Measurements from ENCODE around the gene ITGB7. TPM values are rescaled to one million over a fixed set of nuclear protein-coding genes. Genes with fewer than 3 reads are reported as not detected.

Gene ITGB7
- total RNA-seq, 1 donor, result 1.1 TPM

DNA sequence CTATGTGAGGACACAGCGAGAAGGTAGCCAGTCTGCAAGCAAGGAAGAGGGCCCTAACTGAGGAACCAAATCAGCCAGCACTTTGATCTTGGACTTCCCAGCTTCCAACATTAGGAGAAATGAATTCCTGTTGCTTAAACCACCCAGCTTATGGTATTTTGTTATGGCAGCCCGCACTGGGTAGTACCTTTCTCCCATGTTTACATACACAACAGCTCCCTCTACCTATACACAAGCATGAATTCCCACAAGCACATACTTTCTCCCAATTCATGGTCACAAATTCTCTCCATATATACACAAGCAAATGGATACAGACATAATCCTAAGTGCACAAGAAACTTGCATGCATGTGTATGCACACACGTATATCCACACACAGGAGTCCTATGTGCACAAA, 7.4 kb downstream of the ITGB7 start:
- Histone ChIP-seq H3K4me3 (ENCODE audit: insufficient read depth, low read length) (no peak overlapping the region), H3K79me2 (ENCODE audit: insufficient read depth, low read length) (no peaks in the 10 kb centered on the region), H3K27ac (ENCODE audit: low read depth, low read length) (no peak overlapping the region), H3K9me3 (ENCODE audit: low read depth, low read length) (no peaks in the 10 kb centered on the region), H3K4me2 (ENCODE audit: insufficient read depth, low read length) (no peak overlapping the region), H3K27me3 (ENCODE audit: insufficient read depth, low read length) (no peaks in the 10 kb centered on the region), H4K20me1 (ENCODE audit: insufficient read depth, low read length) (no peaks in the 10 kb centered on the region), H3K4me1 (ENCODE audit: insufficient read depth, low read length) (peaks cover 13% of the 10 kb centered on the region), H3K36me3 (ENCODE audit: insufficient read depth, low read length) (no peaks in the 10 kb centered on the region), H2AFZ (ENCODE audit: low read length) (no peak overlapping the region)
- DNase-seq (ENCODE audit: insufficient read length, low spot score, missing footprints), result peak; percentile 46
- TF ChIP-seq, protein P1, sequence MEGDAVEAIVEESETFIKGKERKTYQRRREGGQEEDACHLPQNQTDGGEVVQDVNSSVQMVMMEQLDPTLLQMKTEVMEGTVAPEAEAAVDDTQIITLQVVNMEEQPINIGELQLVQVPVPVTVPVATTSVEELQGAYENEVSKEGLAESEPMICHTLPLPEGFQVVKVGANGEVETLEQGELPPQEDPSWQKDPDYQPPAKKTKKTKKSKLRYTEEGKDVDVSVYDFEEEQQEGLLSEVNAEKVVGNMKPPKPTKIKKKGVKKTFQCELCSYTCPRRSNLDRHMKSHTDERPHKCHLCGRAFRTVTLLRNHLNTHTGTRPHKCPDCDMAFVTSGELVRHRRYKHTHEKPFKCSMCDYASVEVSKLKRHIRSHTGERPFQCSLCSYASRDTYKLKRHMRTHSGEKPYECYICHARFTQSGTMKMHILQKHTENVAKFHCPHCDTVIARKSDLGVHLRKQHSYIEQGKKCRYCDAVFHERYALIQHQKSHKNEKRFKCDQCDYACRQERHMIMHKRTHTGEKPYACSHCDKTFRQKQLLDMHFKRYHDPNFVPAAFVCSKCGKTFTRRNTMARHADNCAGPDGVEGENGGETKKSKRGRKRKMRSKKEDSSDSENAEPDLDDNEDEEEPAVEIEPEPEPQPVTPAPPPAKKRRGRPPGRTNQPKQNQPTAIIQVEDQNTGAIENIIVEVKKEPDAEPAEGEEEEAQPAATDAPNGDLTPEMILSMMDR (IDR thresholded peaks at IDR 0.05; ENCODE audit: extremely low read depth, low read depth, low read length), result no peak

DNA sequence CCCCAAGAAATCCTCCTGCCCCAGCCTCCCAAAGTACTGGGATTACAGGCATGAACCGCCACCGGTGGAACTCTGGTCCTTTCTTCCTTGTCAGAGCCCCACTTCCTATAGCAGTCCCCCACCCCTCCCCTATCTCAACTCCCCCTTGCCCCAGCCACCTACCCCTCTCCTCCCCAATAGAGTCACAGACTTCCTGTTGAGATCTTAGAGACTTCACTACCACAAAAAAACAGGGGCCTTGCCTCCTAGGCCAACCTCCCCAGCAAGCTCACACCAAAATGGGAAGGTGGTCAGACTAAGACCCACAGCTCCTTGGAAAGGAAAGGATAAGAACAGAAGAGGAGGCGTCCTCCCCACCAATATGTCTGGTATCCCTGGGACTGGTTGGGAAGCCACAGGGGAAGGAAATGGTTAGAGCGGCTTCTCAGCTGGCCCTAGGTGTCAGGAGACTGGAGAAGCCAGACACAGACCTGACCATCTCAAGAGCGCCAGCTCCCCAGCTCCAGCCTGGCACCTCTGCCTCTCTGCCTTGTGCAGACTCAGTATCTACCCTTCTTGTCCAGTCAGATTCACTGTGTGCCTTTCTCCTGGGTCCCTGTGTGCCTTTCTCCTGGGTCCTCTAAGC, 8.5 kb downstream of the ITGB7 start:
- Histone ChIP-seq H3K9me3 (ENCODE audit: low read depth, low read length) (no peaks in the 10 kb centered on the region), H3K36me3 (ENCODE audit: insufficient read depth, low read length) (no peaks in the 10 kb centered on the region), H3K4me2 (ENCODE audit: insufficient read depth, low read length) (no peak overlapping the region), H2AFZ (ENCODE audit: low read length) (no peak overlapping the region), H4K20me1 (ENCODE audit: insufficient read depth, low read length) (no peaks in the 10 kb centered on the region), H3K4me1 (ENCODE audit: insufficient read depth, low read length) (peaks cover 13% of the 10 kb centered on the region), H3K27me3 (ENCODE audit: insufficient read depth, low read length) (no peaks in the 10 kb centered on the region), H3K79me2 (ENCODE audit: insufficient read depth, low read length) (no peaks in the 10 kb centered on the region), H3K27ac (ENCODE audit: low read depth, low read length) (no peak overlapping the region), H3K4me3 (ENCODE audit: insufficient read depth, low read length) (no peak overlapping the region)
- TF ChIP-seq, protein P1 (IDR thresholded peaks at IDR 0.05; ENCODE audit: extremely low read depth, low read depth, low read length), result no peak
- no peak for DNase-seq (ENCODE audit: insufficient read length, low spot score, missing footprints)

DNA sequence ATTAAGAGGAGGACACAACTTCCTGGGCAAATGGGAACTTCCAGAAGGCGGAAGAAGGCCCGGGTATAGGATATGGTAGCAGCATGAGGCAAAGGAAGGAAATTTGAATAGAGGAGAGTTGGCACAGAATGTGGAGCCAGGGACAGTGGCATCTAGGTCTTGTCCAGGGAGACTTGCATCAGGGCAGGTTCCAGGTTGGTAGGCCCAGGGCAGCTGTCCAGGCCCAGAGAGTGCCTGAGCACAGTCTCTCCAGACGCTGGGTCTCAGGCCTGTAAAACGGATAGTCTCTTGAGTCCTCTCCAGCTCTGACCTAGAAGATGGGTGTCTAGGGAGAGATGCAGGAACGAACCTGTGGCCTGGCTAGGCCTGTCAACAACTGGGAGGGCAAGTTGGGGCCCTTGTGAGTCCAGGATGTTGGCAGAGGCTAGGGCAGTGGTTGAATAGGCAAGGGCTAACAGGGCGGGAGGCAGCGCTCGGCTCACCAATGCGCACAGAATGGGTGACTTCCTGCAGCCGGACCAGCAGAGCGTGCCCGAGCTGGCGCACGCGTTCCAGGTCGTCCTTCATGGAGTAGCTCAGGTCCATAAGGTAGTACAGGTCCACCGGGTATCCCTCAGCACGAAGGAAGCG, 9.9 kb downstream of the ITGB7 start:
- no peaks in the 10 kb centered on the region for H4K20me1 ChIP-seq (ENCODE audit: insufficient read depth, low read length)
- peak; percentile 47 for DNase-seq (ENCODE audit: insufficient read length, low spot score, missing footprints)
- no peaks in the 10 kb centered on the region for H3K27me3 ChIP-seq (ENCODE audit: insufficient read depth, low read length)
- no peak overlapping the region for H3K27ac ChIP-seq (ENCODE audit: low read depth, low read length)
- no peaks in the 10 kb centered on the region for H3K9me3 ChIP-seq (ENCODE audit: low read depth, low read length)
- peak overlapping the region; percentile 66 for H3K4me3 ChIP-seq (ENCODE audit: insufficient read depth, low read length)
- no peaks in the 10 kb centered on the region for H3K79me2 ChIP-seq (ENCODE audit: insufficient read depth, low read length)
- peak overlapping the region; percentile 77 for H3K4me2 ChIP-seq (ENCODE audit: insufficient read depth, low read length)
- H2AFZ ChIP-seq (ENCODE audit: low read length), result no peak overlapping the region
- peaks cover 13% of the 10 kb centered on the region for H3K4me1 ChIP-seq (ENCODE audit: insufficient read depth, low read length)
- H3K36me3 ChIP-seq (ENCODE audit: insufficient read depth, low read length), result no peaks in the 10 kb centered on the region
- TF ChIP-seq, protein P1 (IDR thresholded peaks at IDR 0.05; ENCODE audit: extremely low read depth, low read depth, low read length), result no peak

DNA sequence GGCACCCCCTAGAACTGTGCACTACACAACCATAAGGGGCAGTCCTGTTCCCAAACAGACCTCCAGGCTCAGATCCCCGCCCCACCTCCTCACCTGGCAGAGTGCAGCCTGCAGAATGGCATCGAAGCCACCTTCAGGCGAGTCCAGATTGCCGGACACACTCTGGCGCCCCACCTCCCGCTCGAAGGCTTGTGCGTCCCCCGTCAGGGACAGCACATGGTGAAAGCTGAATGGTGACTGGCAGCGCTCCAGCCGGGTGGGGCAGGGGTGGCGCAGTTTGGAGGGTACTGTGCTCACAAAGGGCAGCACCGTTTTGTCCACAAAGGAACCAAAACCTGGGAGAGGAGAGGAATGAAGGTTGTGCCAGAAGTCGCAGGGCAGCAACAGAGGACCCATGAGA, 10.6 kb downstream of the ITGB7 start:
- Histone ChIP-seq H2AFZ (ENCODE audit: low read length) (no peak overlapping the region), H4K20me1 (ENCODE audit: insufficient read depth, low read length) (no peaks in the 10 kb centered on the region), H3K4me2 (ENCODE audit: insufficient read depth, low read length) (no peak overlapping the region), H3K79me2 (ENCODE audit: insufficient read depth, low read length) (no peaks in the 10 kb centered on the region), H3K4me1 (ENCODE audit: insufficient read depth, low read length) (peaks cover 13% of the 10 kb centered on the region), H3K4me3 (ENCODE audit: insufficient read depth, low read length) (no peak overlapping the region), H3K27me3 (ENCODE audit: insufficient read depth, low read length) (no peaks in the 10 kb centered on the region), H3K9me3 (ENCODE audit: low read depth, low read length) (no peaks in the 10 kb centered on the region), H3K36me3 (ENCODE audit: insufficient read depth, low read length) (peaks cover 2% of the 10 kb centered on the region), H3K27ac (ENCODE audit: low read depth, low read length) (no peak overlapping the region)
- TF ChIP-seq, protein P1 (IDR thresholded peaks at IDR 0.05; ENCODE audit: extremely low read depth, low read depth, low read length), result no peak
- no peak for DNase-seq (ENCODE audit: insufficient read length, low spot score, missing footprints)

All from osteoblast (primary cell).